DOHH2 (cell line): ENCODE measurements around the gene TMCO4.

Experiments used
- CTCF ChIP-seq: fragments of 200-600 bp; sonication (generic); IDR thresholded peaks from one replicate; pipeline ENCODE4 v1.5.1; 2014; ENCODE audit warnings: antibody characterized with exemption, mild to moderate bottlenecking, low read depth, low read length; ENCODE audit not compliant: poor library complexity, severe bottlenecking
- EZH2phosphoT487 ChIP-seq: fragments of 200-600 bp; sonication (generic); IDR thresholded peaks from 2 replicates; pipeline ENCODE4 v1.6.1; 2017; ENCODE audit warnings: borderline replicate concordance, mild to moderate bottlenecking, antibody characterized with exemption, low read length, moderate library complexity, mixed read lengths

- TF ChIP-seq EZH2phosphoT487 (no peak), CTCF (no peak)
Measured at GRCh38 chr1:19734056-19734455, 65.7 kb downstream of the TMCO4 start.
